Heart right ventricle (tissue), 16 donors: ENCODE data around the gene AHNAK. TPM values are rescaled to one million over a fixed set of nuclear protein-coding genes. Genes with fewer than 3 reads are reported as not detected.
A peak's percentile ranks its signal among the peaks of the same experiment; 100 is the strongest.
"Not testable (repeated sequence)": the region's sequence is repeated elsewhere in the genome, so short reads cannot be mapped to it uniquely, and the experiment has no call there.

Experiments used
- ATAC-seq, 8 donors: fragments of 200-7000 bp; cut with Tn5 transposase; one replicate each; pipeline ENCODE4 v1.9.1; 2020; ENCODE audit warnings: mild to moderate bottlenecking in 8 of 8, moderate library complexity in 8 of 8, moderate number of reproducible peaks in 1 of 8
- DNase-seq, 2 donors: peaks; one replicate each; pipeline ENCODE4 v3.0.0-alpha.2; 2020
- H3K27ac ChIP-seq, 10 donors: fragments of 200-600 bp; sonication (generic) in 2 of 10; one replicate each; pipeline versions ENCODE4 v1.5.0 to v1.8.0; 2020 to 2022; ENCODE audit warnings: mild to moderate bottlenecking in 3 of 10
- H3K27me3 ChIP-seq, 7 donors: fragments of 200-600 bp; one replicate each; pipeline ENCODE4 v1.8.0; 2021 to 2022; ENCODE audit warnings: mild to moderate bottlenecking in 2 of 7
- H3K36me3 ChIP-seq, 9 donors: fragments of 200-600 bp; sonication (generic) in 1 of 9; one replicate each; pipeline versions ENCODE4 v1.5.0 to v1.8.0; 2020 to 2022; ENCODE audit warnings: mild to moderate bottlenecking in 2 of 9
- H3K4me1 ChIP-seq, 9 donors: fragments of 200-600 bp; sonication (generic) in 1 of 9; one replicate each; pipeline versions ENCODE4 v1.5.0 to v1.8.0; 2020 to 2022; ENCODE audit warnings: mild to moderate bottlenecking in 4 of 9
- H3K4me3 ChIP-seq, 10 donors: fragments of 200-600 bp; sonication (generic) in 2 of 10; one replicate each; pipeline versions ENCODE4 v1.5.0 to v1.8.0; 2020 to 2022; ENCODE audit warnings: mild to moderate bottlenecking in 7 of 10, moderate library complexity in 2 of 10
- H3K9me3 ChIP-seq, 11 donors: fragments of 200-600 bp in 10 of 11; sonication (generic) in 2 of 11; one replicate each; pipeline versions ENCODE4 v1.5.0 to v1.8.0; 2013 to 2022; ENCODE audit warnings: mild to moderate bottlenecking in 2 of 11, control low read depth in 1 of 11, moderate library complexity in 1 of 11
- CTCF ChIP-seq, 9 donors: fragments of 200-600 bp; sonication (generic) in 2 of 9; IDR thresholded peaks; one replicate each; pipeline versions ENCODE4 v1.5.0 to v1.8.0; 2021 to 2022; ENCODE audit warnings: antibody characterized with exemption in 9 of 9, mild to moderate bottlenecking in 5 of 9, moderate library complexity in 1 of 9
- WGBS, 2 donors: extraction: QIAGEN DNeasy Blood & Tissue Kit; methylation state at CpG; one replicate each; pipeline ENCODE4 v1.1.7; 2013; ENCODE audit warnings: inconsistent platforms in 1 of 2; 5-methylcytosine and 5-hydroxymethylcytosine counted together
- intact Hi-C, 10 donors: fragments of 100-400 bp; cut with DNase I; formaldehyde crosslinking; loops; one replicate each; pipeline versions ENCODE4 v1.11.1 to v1.14.2; 2022
- polyA plus RNA-seq, 2 donors: library from polyadenylated mRNA; stranded (reverse); fragments of 200-250 nt; gene quantifications; one replicate each; pipeline ENCODE4 v1.2.3, GENCODE V29; 2013
- total RNA-seq, 10 donors: library from RNA; stranded (reverse); fragmentation: NEBNext Ultra II Directional in 3 of 10; extraction: Animal tissue kit (Norgen Biotek cat#: 25700) in 3 of 10; gene quantifications; one replicate each; pipeline versions ENCODE4 v1.2.1 to v1.2.4, GENCODE V29; 2021 to 2023
- donor health status: Arrhythmogenic right ventricular cardiomyopathy.
- donor health status: ischemic (EF 13 %, LVEDD 7.1; RV severe dilation, severe dysfunction).
- donor health status: healthy with polysubstance abuse.
- donor health status: DM: no; HTN: yes; CAD: no.
- donor health status: DM: no; HTN: no; CAD: no.
- donor health status: ischemic (EF 25% LVEDD 6.9; RV normal size, moderate dysfunction).
- donor health status: ischemic (EF 25% LVEDD 5.7; RV mildly dilated, moderate dysfunction).
- donor health status: healthy.
- donor health status: DM: yes; HTN: yes; CAD: no.
- donor health status: Ischemic cardiomyopathy.
- donor health status: ischemic (EF 35%, LVEDD 5.7; RV mildly dilated, moderate dysfunction).
- donor health status: nonischemic (EF 11% LVEDD 7.7; RV severe dilation, severe dysfunction).
- donor health status: DM: yes; HTN: yes; CAD: no.
- donor health status: PGD.
- donor health status: ischemic (EF 29% LVEDD 5.4; RV normal size, mild dysfunction).
- donor health status: nonischemic (EF 23%, LVEDD 6.1; RV moderate dilation, normal function).

Gene AHNAK
- total and polyA plus RNA-seq, 12 donors, result 101 to 447 (median 366) TPM

DNA sequence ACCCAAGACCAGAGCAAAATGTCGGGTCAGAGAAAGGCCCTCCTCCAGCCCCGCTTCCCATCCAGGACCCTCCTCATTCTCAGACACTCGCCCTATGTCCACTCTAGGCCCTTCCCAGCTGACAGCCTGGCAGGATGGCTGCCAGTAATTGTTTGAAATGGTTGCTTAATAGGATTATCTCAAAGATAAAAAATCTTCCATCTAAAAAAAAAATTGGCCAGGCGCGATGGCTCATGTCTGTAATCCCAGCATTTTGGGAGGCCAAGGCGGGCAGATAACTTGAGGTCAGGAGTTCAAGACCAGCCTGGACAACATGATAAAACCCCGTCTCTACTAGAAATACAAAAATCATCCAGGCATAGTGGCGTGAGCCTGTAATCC lies 95.4 kb downstream of the AHNAK start:
- no peaks in the 10 kb centered on the region for H3K36me3 ChIP-seq
- no peak for TF ChIP-seq CTCF (IDR thresholded peaks at IDR 0.05)
- H3K9me3 ChIP-seq, result peaks cover 0 to 6% (median 0%) of the 10 kb centered on the region in 11 donors
- no peak overlapping the region for H3K4me3 ChIP-seq
- DNase-seq, result no peak
- WGBS, 2 donors, result 91% methylated on average over 8 of the region's 8 CpGs
- peaks cover 0 to 11% (median 5%) of the 10 kb centered on the region in 9 donors for H3K4me1 ChIP-seq
- H3K27me3 ChIP-seq, result no peaks in the 10 kb centered on the region
- no peak overlapping the region for H3K27ac ChIP-seq
- intact Hi-C loops, result no loop called here
- ATAC-seq, result no peak

- Histone ChIP-seq H3K4me1 (peaks cover 0 to 17% (median 10%) of the 10 kb centered on the region in 9 donors), H3K27ac (no peak overlapping the region), H3K36me3 (no peaks in the 10 kb centered on the region), H3K4me3 (no peak overlapping the region), H3K27me3 (no peaks in the 10 kb centered on the region), H3K9me3 (peaks cover 0 to under 1% (median 0%) of the 10 kb centered on the region in 11 donors)
- TF ChIP-seq CTCF (IDR thresholded peaks at IDR 0.05), result no peak
- intact Hi-C loops, result no loop called here
- ATAC-seq (no peak), DNase-seq (no peak)
- 92 to 94% methylated on average over 15 of the region's 15 CpGs for WGBS, 2 donors
These were observed 95.9 kb downstream of the AHNAK start for GRCh38 chr11:62450543-62451240.

GRCh38 chr11:62449912-62450311 lies 96.7 kb downstream of the AHNAK start:
- not testable (repeated sequence) for ATAC-seq, DNase-seq, H3K4me3 ChIP-seq, H3K9me3 ChIP-seq, H3K27me3 ChIP-seq, H3K27ac ChIP-seq, H3K36me3 ChIP-seq
- H3K4me1 ChIP-seq, result peaks cover 4 to 24% (median 18%) of the 10 kb centered on the region in 9 donors
- intact Hi-C loops, result loop anchor here in 1 of 10 donors (5.0 kb wide), 1 partner anchor 47 kb away; no protein-coding TSS in a partner anchor
- 82 to 90% methylated on average over 7 of the region's 7 CpGs for WGBS, 2 donors

- no peak for TF ChIP-seq CTCF (IDR thresholded peaks at IDR 0.05)
- no peak for DNase-seq
- ATAC-seq, result no peak
- WGBS, 2 donors, result 91 to 95% methylated on average over 9 of the region's 9 CpGs
- no peaks in the 10 kb centered on the region for H3K9me3 ChIP-seq
- intact Hi-C loops, result loop anchor here in 1 of 10 donors (5.0 kb wide), 1 partner anchor 48 kb away; no protein-coding TSS in a partner anchor
- H3K4me1 ChIP-seq, result peaks cover 6 to 29% (median 23%) of the 10 kb centered on the region in 9 donors
- H3K27me3 ChIP-seq, result no peaks in the 10 kb centered on the region
- H3K27ac ChIP-seq, result no peak overlapping the region
- H3K36me3 ChIP-seq, result no peaks in the 10 kb centered on the region
- no peak overlapping the region for H3K4me3 ChIP-seq
These were observed 97.2 kb downstream of the AHNAK start for GRCh38 chr11:62449451-62449851.

DNA sequence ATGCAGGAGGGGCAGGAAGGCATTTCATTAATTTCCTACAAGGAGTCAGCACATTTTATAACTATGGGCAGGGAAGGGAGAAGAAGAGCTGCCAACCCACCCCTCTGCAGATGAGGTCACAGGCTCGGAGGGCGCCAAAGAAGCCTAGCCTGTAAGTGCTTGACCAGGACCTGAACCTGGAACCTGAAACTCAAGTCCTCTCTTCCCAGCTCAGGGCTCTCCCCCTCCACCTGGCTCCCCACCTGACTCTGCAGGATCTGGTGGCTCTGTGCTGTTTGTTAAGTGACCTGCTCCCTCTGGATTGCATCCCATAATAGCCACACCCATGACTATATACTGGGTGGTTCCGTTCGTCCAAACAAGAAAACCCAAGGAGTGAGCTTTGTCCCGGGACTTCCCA lies 100.5 kb downstream of the AHNAK start:
- DNase-seq (no peak), ATAC-seq (peak in 2 of 8 donors; percentile 5 to 12)
- Histone ChIP-seq H3K4me1 (peaks cover 13 to 44% (median 37%) of the 10 kb centered on the region in 9 donors), H3K36me3 (no peaks in the 10 kb centered on the region), H3K4me3 (no peak overlapping the region), H3K27ac (peak overlapping the region in 4 of 10 donors; percentile 43 to 89 (median 80)), H3K9me3 (no peaks in the 10 kb centered on the region), H3K27me3 (no peaks in the 10 kb centered on the region)
- TF ChIP-seq CTCF (IDR thresholded peaks at IDR 0.05), result no peak
- intact Hi-C loops, result loop anchor here in 1 of 10 donors (5.0 kb wide), 1 partner anchor 51 kb away; no protein-coding TSS in a partner anchor
- WGBS, 2 donors, result 54 to 61% methylated on average over 5 of the region's 5 CpGs
